DOHH2 (cell line): ENCODE measurements around the gene PSME2.

Experiments
- EZH2phosphoT487 ChIP-seq: fragments of 200-600 bp; sonication (generic); IDR thresholded peaks from 2 replicates; pipeline ENCODE4 v1.6.1; 2017; ENCODE audit warnings: borderline replicate concordance, mild to moderate bottlenecking, antibody characterized with exemption, low read length, moderate library complexity, mixed read lengths
- TF ChIP-seq, protein P1 (sequence below): fragments of 200-600 bp; sonication (generic); IDR thresholded peaks from one replicate; pipeline ENCODE4 v1.5.1; 2014; ENCODE audit warnings: antibody characterized with exemption, mild to moderate bottlenecking, low read depth, low read length; ENCODE audit not compliant: poor library complexity, severe bottlenecking

DNA sequence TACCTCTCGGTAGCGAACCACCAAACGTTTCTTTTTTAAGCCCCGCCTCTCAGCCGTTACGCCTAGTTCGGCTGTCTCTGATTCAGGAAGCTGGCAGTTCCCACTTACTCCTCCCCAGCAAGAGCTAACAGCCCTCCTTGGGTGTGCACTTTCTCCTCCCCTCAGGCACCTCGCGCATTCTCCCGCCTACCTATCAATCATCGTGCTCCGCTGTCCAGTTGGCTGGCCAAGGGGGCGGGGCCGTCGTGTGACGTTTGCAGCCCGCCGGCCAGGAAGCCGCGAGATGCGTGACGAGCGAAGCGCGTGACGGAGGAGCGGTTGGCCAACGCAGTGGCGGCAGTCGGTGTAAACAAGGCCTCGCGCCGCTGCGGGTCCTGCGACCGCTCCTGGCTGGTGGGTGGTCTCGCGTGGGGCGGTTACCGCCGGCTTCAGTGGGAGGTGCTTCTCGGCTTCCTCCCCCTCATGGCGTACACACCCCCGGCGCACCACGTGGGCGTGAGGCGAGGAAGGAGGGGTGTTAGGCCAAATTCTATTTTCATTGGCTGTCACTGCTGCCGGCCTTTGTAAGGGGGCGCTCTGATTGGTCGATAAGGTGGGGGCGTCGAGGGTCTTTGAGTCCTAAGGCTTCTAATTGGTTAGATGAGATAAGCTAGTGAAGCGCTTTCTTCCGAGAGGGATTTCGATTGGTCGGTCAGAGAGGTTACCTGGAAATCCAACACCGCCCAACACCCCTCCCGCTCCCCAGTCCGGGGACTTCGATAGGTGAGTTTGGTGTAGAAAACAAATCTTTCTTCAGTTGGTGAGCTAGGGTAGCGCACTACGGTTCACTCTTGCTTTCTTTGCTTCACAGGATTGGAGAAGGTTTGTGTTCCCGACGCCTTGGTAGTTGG is 31.6 kb downstream of the PSME2 start, which contains the start of the genes DCAF11 and NRL:
- TF ChIP-seq, protein P1, sequence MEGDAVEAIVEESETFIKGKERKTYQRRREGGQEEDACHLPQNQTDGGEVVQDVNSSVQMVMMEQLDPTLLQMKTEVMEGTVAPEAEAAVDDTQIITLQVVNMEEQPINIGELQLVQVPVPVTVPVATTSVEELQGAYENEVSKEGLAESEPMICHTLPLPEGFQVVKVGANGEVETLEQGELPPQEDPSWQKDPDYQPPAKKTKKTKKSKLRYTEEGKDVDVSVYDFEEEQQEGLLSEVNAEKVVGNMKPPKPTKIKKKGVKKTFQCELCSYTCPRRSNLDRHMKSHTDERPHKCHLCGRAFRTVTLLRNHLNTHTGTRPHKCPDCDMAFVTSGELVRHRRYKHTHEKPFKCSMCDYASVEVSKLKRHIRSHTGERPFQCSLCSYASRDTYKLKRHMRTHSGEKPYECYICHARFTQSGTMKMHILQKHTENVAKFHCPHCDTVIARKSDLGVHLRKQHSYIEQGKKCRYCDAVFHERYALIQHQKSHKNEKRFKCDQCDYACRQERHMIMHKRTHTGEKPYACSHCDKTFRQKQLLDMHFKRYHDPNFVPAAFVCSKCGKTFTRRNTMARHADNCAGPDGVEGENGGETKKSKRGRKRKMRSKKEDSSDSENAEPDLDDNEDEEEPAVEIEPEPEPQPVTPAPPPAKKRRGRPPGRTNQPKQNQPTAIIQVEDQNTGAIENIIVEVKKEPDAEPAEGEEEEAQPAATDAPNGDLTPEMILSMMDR, result no peak
- TF ChIP-seq EZH2phosphoT487, result no peak
